Kidney (tissue), 14 donors: Measurements from ENCODE around the gene XPR1. TPM values are rescaled to one million over a fixed set of nuclear protein-coding genes. Genes with fewer than 3 reads are reported as not detected.
A peak's percentile ranks its signal among the peaks of the same experiment; 100 is the strongest.

Experiments used
- DNase-seq, 5 donors: peaks; one replicate each; pipeline ENCODE4 v3.0.0-alpha.2; 2013 to 2020
- FAIRE-seq: peaks from 2 replicates; lab custom pipeline; 2012; peaks lifted over from hg19 to GRCh38; lab: Jason Lieb, UNC
- H3K27ac ChIP-seq, 2 donors: one replicate each; pipeline ENCODE4 v1.7.0; 2013; ENCODE audit warnings: low read depth in 2 of 2, low read length in 2 of 2, inconsistent platforms in 1 of 2
- H3K27me3 ChIP-seq: one replicate; pipeline ENCODE4 v1.7.1; 2013; ENCODE audit warnings: low read length, inconsistent platforms; ENCODE audit not compliant: control insufficient read depth, insufficient read depth
- H3K36me3 ChIP-seq, 3 donors: one replicate each; pipeline versions ENCODE4 v1.7.0 to v1.7.1; 2013; ENCODE audit warnings: low read length in 3 of 3, control low read depth in 1 of 3, inconsistent platforms in 1 of 3; ENCODE audit not compliant: insufficient read depth in 3 of 3, control insufficient read depth in 2 of 3
- H3K4me1 ChIP-seq, 3 donors: one replicate each; pipeline versions ENCODE4 v1.7.0 to v1.7.1; 2013; ENCODE audit warnings: low read length in 3 of 3, inconsistent platforms in 1 of 3, low read depth in 1 of 3; ENCODE audit not compliant: control insufficient read depth in 2 of 3, insufficient read depth in 2 of 3
- H3K4me3 ChIP-seq, 3 donors: one replicate each; pipeline versions ENCODE4 v1.7.0 to v1.8.1; 2013; ENCODE audit warnings: low read length in 3 of 3, control low read depth in 1 of 3, inconsistent platforms in 1 of 3
- H3K9ac ChIP-seq, 3 donors: one replicate each; pipeline versions ENCODE4 v1.7.0 to v1.7.1; 2013; ENCODE audit warnings: low read length in 3 of 3, control low read depth in 1 of 3, inconsistent platforms in 1 of 3
- H3K9me3 ChIP-seq, 3 donors: one replicate each; pipeline versions ENCODE4 v1.7.0 to v1.7.1; 2013; ENCODE audit warnings: low read length in 3 of 3, control low read depth in 1 of 3, inconsistent platforms in 1 of 3; ENCODE audit not compliant: control insufficient read depth in 2 of 3, insufficient read depth in 1 of 3
- intact Hi-C: fragments of 100-400 bp; cut with DNase I; formaldehyde crosslinking; loops from one replicate; pipeline ENCODE4 v1.11.1; 2022
- polyA plus RNA-seq: library from polyadenylated mRNA; stranded (reverse); fragments of 350-450 nt; fragmentation: Illumina TruSeq; extraction: RNeasy Lipid Tissue Mini Kit (QIAGEN cat#74804); gene quantifications from one replicate; pipeline ENCODE4 v1.2.3, GENCODE V29; 2014; ENCODE audit warnings: low read depth, low replicate concordance; ENCODE audit not compliant: insufficient read depth
- total RNA-seq: library from RNA; stranded (reverse); fragmentation: NEBNext Ultra II Directional; extraction: Animal tissue kit (Norgen Biotek cat#: 25700); gene quantifications from one replicate; pipeline ENCODE4 v1.2.1, GENCODE V29; 2021
- TF ChIP-seq, protein P1 (sequence below): IDR thresholded peaks from 3 replicates; pipeline ENCODE4 v1.5.1; 2012; ENCODE audit warnings: mild to moderate bottlenecking, moderate library complexity, borderline replicate concordance; ENCODE audit not compliant: insufficient read depth; ENCODE audit errors: extremely low read depth
- donor health status: control.
- donor health status: control.
- donor health status: control.
- donor health status: control.
- donor health status: control.
- donor health status: DM: yes; HTN: yes; CAD: no.
- donor health status: Normal renal cell carcinoma (clear cell type).

Gene XPR1
- total and polyA plus RNA-seq, 2 donors from 2014 or later, result 10.9 to 33.5 TPM

DNA sequence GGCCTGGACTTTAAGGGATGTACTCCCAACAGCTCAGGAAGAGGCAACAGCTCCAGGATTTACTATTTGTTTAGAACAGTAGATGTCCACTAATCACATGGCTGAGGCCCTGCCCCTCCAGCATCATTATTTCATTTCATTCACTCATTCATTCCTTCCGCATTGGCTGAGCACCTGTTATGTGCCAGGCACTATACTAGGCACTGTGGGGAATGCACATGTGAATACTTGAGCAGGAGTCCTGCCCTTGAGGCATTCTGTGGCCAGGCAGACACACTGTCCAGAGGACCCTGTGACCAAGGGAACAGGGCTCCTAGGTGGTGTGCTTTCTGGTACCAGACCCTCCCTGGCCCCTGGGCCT, 305.2 kb downstream of the XPR1 start:
- TF ChIP-seq, protein P1, sequence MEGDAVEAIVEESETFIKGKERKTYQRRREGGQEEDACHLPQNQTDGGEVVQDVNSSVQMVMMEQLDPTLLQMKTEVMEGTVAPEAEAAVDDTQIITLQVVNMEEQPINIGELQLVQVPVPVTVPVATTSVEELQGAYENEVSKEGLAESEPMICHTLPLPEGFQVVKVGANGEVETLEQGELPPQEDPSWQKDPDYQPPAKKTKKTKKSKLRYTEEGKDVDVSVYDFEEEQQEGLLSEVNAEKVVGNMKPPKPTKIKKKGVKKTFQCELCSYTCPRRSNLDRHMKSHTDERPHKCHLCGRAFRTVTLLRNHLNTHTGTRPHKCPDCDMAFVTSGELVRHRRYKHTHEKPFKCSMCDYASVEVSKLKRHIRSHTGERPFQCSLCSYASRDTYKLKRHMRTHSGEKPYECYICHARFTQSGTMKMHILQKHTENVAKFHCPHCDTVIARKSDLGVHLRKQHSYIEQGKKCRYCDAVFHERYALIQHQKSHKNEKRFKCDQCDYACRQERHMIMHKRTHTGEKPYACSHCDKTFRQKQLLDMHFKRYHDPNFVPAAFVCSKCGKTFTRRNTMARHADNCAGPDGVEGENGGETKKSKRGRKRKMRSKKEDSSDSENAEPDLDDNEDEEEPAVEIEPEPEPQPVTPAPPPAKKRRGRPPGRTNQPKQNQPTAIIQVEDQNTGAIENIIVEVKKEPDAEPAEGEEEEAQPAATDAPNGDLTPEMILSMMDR, result no peak

DNA sequence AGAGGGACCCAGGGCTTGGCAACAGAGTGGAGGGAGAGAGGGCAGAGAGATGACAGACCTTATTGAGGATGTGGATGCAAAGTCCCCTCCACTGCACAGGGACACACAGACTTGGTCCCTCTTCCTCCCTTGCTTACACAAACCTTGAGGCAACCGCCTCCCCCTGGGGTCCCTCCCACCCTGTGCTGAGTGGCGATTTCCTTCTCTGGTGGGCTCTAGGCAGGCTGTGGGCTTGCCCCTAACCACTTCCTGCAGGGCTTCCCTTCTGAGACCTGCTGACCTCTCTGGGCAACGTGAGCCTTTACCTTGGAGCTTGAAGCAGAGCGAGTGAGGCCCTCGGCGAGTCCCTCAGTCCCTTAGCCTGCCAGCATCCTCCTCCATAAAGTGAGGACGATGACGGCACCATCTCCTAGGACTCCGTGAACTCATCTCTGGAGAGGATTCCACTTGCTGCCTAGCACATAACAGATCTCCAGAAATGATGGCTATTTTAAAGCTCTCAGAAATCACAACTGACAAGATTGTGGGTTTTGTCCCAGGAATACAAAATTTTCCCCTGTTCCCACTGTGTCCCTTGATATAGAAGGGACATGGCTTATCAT, 305.9 kb downstream of the XPR1 start:
- DNase-seq (peak in 1 of 5 donors; percentile 15), FAIRE-seq (no peak)
- intact Hi-C loops, result no loop called here
- no peak overlapping the region for H3K9ac ChIP-seq
- peaks cover 0 to 3% (median 0%) of the 10 kb centered on the region in 3 donors for H3K4me1 ChIP-seq
- H3K27ac ChIP-seq, result no peak overlapping the region
- no peaks in the 10 kb centered on the region for H3K27me3 ChIP-seq
- H3K9me3 ChIP-seq, result no peaks in the 10 kb centered on the region
- H3K4me3 ChIP-seq, result no peak overlapping the region
- peaks cover 0 to 7% (median 0%) of the 10 kb centered on the region in 3 donors for H3K36me3 ChIP-seq
- TF ChIP-seq, protein P1, result no peak

More for the DNA sequence above, 305.2 kb downstream of the XPR1 start:
- Histone ChIP-seq H3K9me3 (no peaks in the 10 kb centered on the region), H3K4me3 (no peak overlapping the region), H3K27me3 (no peaks in the 10 kb centered on the region), H3K4me1 (peaks cover 0 to 3% (median 0%) of the 10 kb centered on the region in 3 donors), H3K9ac (no peak overlapping the region), H3K36me3 (peaks cover 0 to 4% (median 0%) of the 10 kb centered on the region in 3 donors), H3K27ac (no peak overlapping the region)
- no peak for FAIRE-seq
- no peak for DNase-seq
- intact Hi-C loops, result no loop called here

DNA sequence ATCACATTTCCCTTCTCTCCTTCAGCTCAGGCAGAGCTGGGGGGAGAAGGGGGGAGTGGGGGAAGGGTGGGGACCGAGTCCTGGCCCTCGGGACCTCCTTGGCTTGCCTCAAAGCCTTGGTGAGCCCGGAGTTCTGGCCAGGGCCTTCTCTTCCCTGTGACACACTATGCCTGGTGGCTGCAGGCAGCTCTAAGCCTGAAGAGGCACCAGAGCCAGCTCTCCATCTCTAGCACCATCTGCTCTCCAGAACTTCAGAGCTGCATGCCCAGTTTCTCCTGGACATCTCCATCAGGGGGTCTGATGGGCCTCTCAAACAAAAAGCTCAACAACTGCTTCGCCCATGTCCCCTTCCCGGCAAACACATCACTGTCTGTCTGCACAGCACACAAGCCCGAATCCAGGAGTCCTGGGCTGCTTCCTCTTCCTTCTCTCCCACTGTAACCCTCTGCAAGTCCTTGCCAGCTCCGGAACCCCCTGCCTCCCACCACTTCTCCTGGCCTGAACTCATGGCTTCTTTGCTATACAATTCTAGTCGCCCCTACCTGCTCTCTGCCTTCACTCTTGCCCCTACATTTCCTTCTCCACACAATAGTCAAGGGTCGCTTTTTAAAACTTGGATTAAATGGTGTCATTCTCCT, 307.4 kb downstream of the XPR1 start:
- Histone ChIP-seq H3K27ac (no peak overlapping the region), H3K9me3 (no peaks in the 10 kb centered on the region), H3K4me1 (peaks cover 0 to 3% (median 0%) of the 10 kb centered on the region in 3 donors), H3K36me3 (peaks cover 0 to 7% (median 0%) of the 10 kb centered on the region in 3 donors), H3K9ac (no peak overlapping the region), H3K27me3 (no peaks in the 10 kb centered on the region), H3K4me3 (no peak overlapping the region)
- DNase-seq (no peak), FAIRE-seq (no peak)
- TF ChIP-seq, protein P1, result no peak
- intact Hi-C loops, result no loop called here
